ENCODE measurements around the gene DENND4B. TPM values are rescaled to one million over a fixed set of nuclear protein-coding genes. Genes with fewer than 3 reads are reported as not detected.
A peak's percentile ranks its signal among the peaks of the same experiment; 100 is the strongest.
"Not testable (repeated sequence)": the region's sequence is repeated elsewhere in the genome, so short reads cannot be mapped to it uniquely, and the experiment has no call there.

The DENND4B gene
- total and polyA plus RNA-seq, 10 of the 15 experiments (the other 5 are each of a cell fraction or from before 2014, with no cell fraction given): 12.0 to 74.8 (median 22.7) TPM

GRCh38 chr1:153906396-153906795, 40.1 kb downstream of the DENND4B start:
- H3K9me3 ChIP-seq (replicated peaks; ENCODE audit: control insufficient read depth, insufficient read depth, low read length): no peaks in the 10 kb centered on the region; the same call in 1 of the 3 replicates
- intact Hi-C loops (cut with micrococcal nuclease; ENCODE audit: unreplicated experiment) (no loop called here), in situ Hi-C loops (cut with MboI) (no loop called here)
- ATAC-seq (no peak), FAIRE-seq (no peak), DNase-seq (ENCODE audit: low read depth, low spot score) (no peak)
- H4K20me1 ChIP-seq (ENCODE audit: control insufficient read depth, insufficient read depth): no peaks in the 10 kb centered on the region
- H3K4me1 ChIP-seq (ENCODE audit: control insufficient read depth, insufficient read depth, low read length): peaks cover 5% of the 10 kb centered on the region; the same call in 1 of the 2 replicates
- H2AFZ ChIP-seq (ENCODE audit: control insufficient read depth, low read depth, low read length): no peak overlapping the region
- ChIA-PET POLR2A (interaction anchor here (0.6 kb wide), 1 partner anchor 59 kb away, joined by 3 read pairs; no protein-coding TSS in a partner anchor), RAD21 (ENCODE audit: unreplicated experiment) (no interaction called here), CTCF (no interaction called here), SMC1A (ENCODE audit: uncharacterized antibody, unreplicated experiment) (no interaction called here)
- peaks cover 2 to 11% of the 10 kb centered on the region in 2 experiments for H3K36me3 ChIP-seq (ENCODE audit: control insufficient read depth in 2 of 2, insufficient read depth in 2 of 2, low read length in 1 of 2)
- no peak for TF ChIP-seq TAF1 (IDR thresholded peaks at IDR 0.05; ENCODE audit: borderline replicate concordance, low read depth, low read length)
- no peak for TF ChIP-seq IRF3 (IDR thresholded peaks at IDR 0.05)
- TF ChIP-seq CREB1 (IDR thresholded peaks at IDR 0.05; ENCODE audit: low read depth): no peak
- TF ChIP-seq SMARCA5 (IDR thresholded peaks at IDR 0.05): no peak
- TF ChIP-seq CTCF (IDR thresholded peaks at IDR 0.05 in 2 of 3, conservative IDR thresholded peaks at IDR 0.05 in 1 of 3; ENCODE audit: control insufficient read depth in 2 of 3, extremely low read depth in 1 of 3, insufficient read depth in 1 of 3, low read depth in 3 of 3, low read length in 3 of 3): no peak
- TF ChIP-seq SMAD1 (IDR thresholded peaks at IDR 0.05; ENCODE audit: low read depth, partially characterized antibody): no peak
- no peak for TF ChIP-seq SREBF1 (IDR thresholded peaks at IDR 0.05; ENCODE audit: low read length)
- no peak for TF ChIP-seq ZNF24 (IDR thresholded peaks at IDR 0.05)
- TF ChIP-seq CEBPB (IDR thresholded peaks at IDR 0.05; ENCODE audit: borderline replicate concordance in 1 of 2, low read depth in 2 of 2, low read length in 2 of 2): no peak
- BruUV-seq (replicated peaks): no TSS peak
- H3K4me2 ChIP-seq (ENCODE audit: control insufficient read depth, insufficient read depth): no peak overlapping the region
- peaks cover 80% of the 10 kb centered on the region for H3K79me2 ChIP-seq (ENCODE audit: control insufficient read depth, insufficient read depth, low read length)
- H3K9ac ChIP-seq (ENCODE audit: control insufficient read depth, insufficient read depth, low read length): no peak overlapping the region
- H3K4me3 ChIP-seq: no peak overlapping the region
- H3K27ac ChIP-seq (ENCODE audit: control insufficient read depth, insufficient read depth): no peak overlapping the region
- 90% methylated on average over 1 of the region's 1 CpG for WGBS (ENCODE audit: insufficient coverage, insufficient replicate concordance, low lambda C conversion rate, missing lambda C conversion rate)
- no peaks in the 10 kb centered on the region for H3K27me3 ChIP-seq (replicated peaks in 1 of 2; ENCODE audit: control insufficient read depth in 2 of 2, insufficient read depth in 2 of 2, low read length in 1 of 2)

- H3K4me2 ChIP-seq (ENCODE audit: control insufficient read depth, insufficient read depth); DNase-seq (ENCODE audit: low read depth, low spot score); H3K27me3 ChIP-seq (replicated peaks in 1 of 2; ENCODE audit: control insufficient read depth in 2 of 2, insufficient read depth in 2 of 2, low read length in 1 of 2); SMC1A ChIA-PET (ENCODE audit: uncharacterized antibody, unreplicated experiment); intact Hi-C loops (cut with micrococcal nuclease; ENCODE audit: unreplicated experiment); FAIRE-seq; CTCF ChIA-PET; H3K27ac ChIP-seq (ENCODE audit: control insufficient read depth, insufficient read depth); BruUV-seq (replicated peaks); H3K9ac ChIP-seq (ENCODE audit: control insufficient read depth, insufficient read depth, low read length); H3K4me3 ChIP-seq; H2AFZ ChIP-seq (ENCODE audit: control insufficient read depth, low read depth, low read length); H3K4me1 ChIP-seq (ENCODE audit: control insufficient read depth, insufficient read depth, low read length); in situ Hi-C loops (cut with MboI); RAD21 ChIA-PET (ENCODE audit: unreplicated experiment); H3K9me3 ChIP-seq (replicated peaks; ENCODE audit: control insufficient read depth, insufficient read depth, low read length); H4K20me1 ChIP-seq (ENCODE audit: control insufficient read depth, insufficient read depth): not testable (repeated sequence)
- POLR2A ChIA-PET: interaction anchor here (0.6 kb wide), 1 partner anchor 59 kb away, joined by 3 read pairs; no protein-coding TSS in a partner anchor
- 90% methylated on average over 8 of the region's 8 CpGs for WGBS (ENCODE audit: insufficient coverage, insufficient replicate concordance, low lambda C conversion rate, missing lambda C conversion rate)
- Histone ChIP-seq H3K79me2 (ENCODE audit: control insufficient read depth, insufficient read depth, low read length) (peaks cover 79% of the 10 kb centered on the region), H3K36me3 (ENCODE audit: control insufficient read depth in 2 of 2, insufficient read depth in 2 of 2, low read length in 1 of 2) (peaks cover 2 to 11% of the 10 kb centered on the region in 2 experiments)
- ATAC-seq: peak; percentile 21; the same call in 1 of the 3 replicates
These were observed 40.6 kb downstream of the DENND4B start for GRCh38 chr1:153905908-153906307.

All from GM12878 (cell line).